Mucosa of descending colon (tissue), 3 donors: Measurements from ENCODE around the gene LAMB4. TPM values are rescaled to one million over a fixed set of nuclear protein-coding genes. Genes with fewer than 3 reads are reported as not detected.

Experiments used
- ATAC-seq: fragments of 200-7000 bp; cut with Tn5 transposase; one replicate; pipeline ENCODE4 v1.9.1; 2020; ENCODE audit warnings: mild to moderate bottlenecking, moderate library complexity
- DNase-seq, 3 donors: peaks; one replicate each; pipeline ENCODE4 v3.0.0-alpha.2; 2020
- H3K36me3 ChIP-seq: fragments of 200-600 bp; one replicate; pipeline ENCODE4 v1.8.0; 2021; ENCODE audit warnings: low read depth, mild to moderate bottlenecking
- H3K4me1 ChIP-seq: fragments of 200-600 bp; one replicate; pipeline ENCODE4 v1.8.0; 2021; ENCODE audit warnings: low read depth, mild to moderate bottlenecking
- H3K4me3 ChIP-seq: fragments of 200-600 bp; one replicate; pipeline ENCODE4 v1.8.0; 2021; ENCODE audit warnings: mild to moderate bottlenecking
- H3K9me3 ChIP-seq: fragments of 200-600 bp; one replicate; pipeline ENCODE4 v1.8.0; 2021; ENCODE audit warnings: mild to moderate bottlenecking
- CTCF ChIP-seq: fragments of 200-600 bp; IDR thresholded peaks from one replicate; pipeline ENCODE4 v1.8.0; 2022; ENCODE audit warnings: antibody characterized with exemption, mild to moderate bottlenecking
- intact Hi-C, 2 donors: fragments of 100-400 bp; cut with DNase I in 1 of 2; cut with micrococcal nuclease in 1 of 2; formaldehyde crosslinking; loops; one replicate each; pipeline versions ENCODE4 v1.11.0 to v1.11.1; 2022; cut with DNase I, micrococcal nuclease
- total RNA-seq, 3 donors: library from RNA; stranded (reverse); fragmentation: NEBNext Ultra II Directional in 2 of 3; extraction: Animal tissue kit (Norgen Biotek cat#: 25700) in 2 of 3; gene quantifications; one replicate each; pipeline versions ENCODE4 v1.2.1 to v1.2.4, GENCODE V29; 2021 to 2023
- donor health status: DM: no; HTN: no; CAD: no; lungs with moderate emphysema.
- donor health status: DM: no; HTN: no; CAD: no.
- donor health status: DM: no; HTN: yes; CAD: no.

LAMB4 gene
- total RNA-seq, 3 donors from 2014 or later = 0.22 TPM; not detected in 2

GRCh38 chr7:108072739-108073138 is 57.4 kb downstream of the LAMB4 start:
- ATAC-seq = no peak
- Histone ChIP-seq H3K9me3 (no peaks in the 10 kb centered on the region), H3K4me3 (no peak overlapping the region), H3K4me1 (peaks cover 3% of the 10 kb centered on the region), H3K36me3 (no peaks in the 10 kb centered on the region)
- intact Hi-C loops = no loop called here
- DNase-seq = no peak
- no peak for TF ChIP-seq CTCF

GRCh38 chr7:108072116-108072515 is 58.0 kb downstream of the LAMB4 start:
- Histone ChIP-seq H3K36me3 (no peaks in the 10 kb centered on the region), H3K4me3 (no peak overlapping the region), H3K4me1 (peaks cover 3% of the 10 kb centered on the region), H3K9me3 (no peaks in the 10 kb centered on the region)
- no peak for TF ChIP-seq CTCF
- intact Hi-C loops = no loop called here
- ATAC-seq = no peak
- no peak for DNase-seq

GRCh38 chr7:108071551-108071950 is 58.6 kb downstream of the LAMB4 start:
- intact Hi-C loops = no loop called here
- no peaks in the 10 kb centered on the region for H3K9me3 ChIP-seq
- no peaks in the 10 kb centered on the region for H3K36me3 ChIP-seq
- peaks cover 3% of the 10 kb centered on the region for H3K4me1 ChIP-seq
- no peak overlapping the region for H3K4me3 ChIP-seq
- ATAC-seq = peak; percentile 80
- no peak for DNase-seq
- TF ChIP-seq CTCF = no peak

DNA sequence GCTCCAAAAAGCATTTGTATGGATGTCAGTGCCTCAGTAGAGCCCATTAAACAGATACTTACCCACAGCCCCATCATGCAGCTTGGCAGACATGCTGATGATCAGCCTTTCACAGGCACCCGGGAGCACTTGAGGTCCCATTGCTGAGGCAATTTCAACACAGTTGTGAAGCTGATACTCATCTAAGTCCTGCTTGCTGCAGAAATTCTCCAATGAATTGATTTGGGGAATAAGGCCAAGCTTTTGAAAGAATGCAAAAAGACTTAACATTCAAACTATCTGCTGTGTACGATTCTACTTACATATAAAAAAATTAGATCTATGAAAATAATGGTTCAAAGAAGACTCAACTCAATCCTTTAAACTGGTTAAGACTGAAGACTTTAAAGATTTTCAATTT is 60.5 kb downstream of the LAMB4 start:
- intact Hi-C loops = no loop called here
- Histone ChIP-seq H3K9me3 (no peaks in the 10 kb centered on the region), H3K4me3 (no peak overlapping the region), H3K36me3 (no peaks in the 10 kb centered on the region), H3K4me1 (peaks cover 3% of the 10 kb centered on the region)
- no peak for TF ChIP-seq CTCF
- DNase-seq (no peak), ATAC-seq (no peak)

DNA sequence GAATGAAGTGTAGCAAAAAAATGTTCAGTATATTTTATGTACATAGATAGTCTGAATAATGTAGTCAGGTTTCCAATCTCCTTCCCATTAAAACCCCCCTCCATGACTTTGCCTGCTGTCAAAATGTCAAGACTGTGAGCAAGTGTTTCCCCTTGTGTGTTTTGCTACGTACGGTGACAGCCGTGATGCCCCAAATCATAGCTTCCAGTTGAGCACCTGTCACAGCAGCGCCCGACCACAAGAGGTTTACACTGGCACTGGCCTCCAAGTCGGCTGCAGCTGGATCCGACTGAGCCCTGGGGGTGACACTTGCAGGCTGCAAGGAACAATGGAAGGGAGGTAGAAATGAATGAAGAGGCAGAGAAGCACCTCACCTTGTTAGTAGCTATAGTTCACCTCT is 62.3 kb downstream of the LAMB4 start:
- Histone ChIP-seq H3K4me1 (no peaks in the 10 kb centered on the region), H3K4me3 (no peak overlapping the region), H3K9me3 (no peaks in the 10 kb centered on the region), H3K36me3 (no peaks in the 10 kb centered on the region)
- DNase-seq (no peak), ATAC-seq (no peak)
- TF ChIP-seq CTCF = no peak
- intact Hi-C loops = no loop called here

GRCh38 chr7:108066486-108066885 is 63.7 kb downstream of the LAMB4 start:
- Histone ChIP-seq H3K9me3 (no peaks in the 10 kb centered on the region), H3K4me1 (no peaks in the 10 kb centered on the region), H3K4me3 (no peak overlapping the region), H3K36me3 (no peaks in the 10 kb centered on the region)
- ATAC-seq (no peak), DNase-seq (no peak)
- intact Hi-C loops = no loop called here
- TF ChIP-seq CTCF = no peak
